ENCODE measurements around the gene LTBP2. TPM values are rescaled to one million over a fixed set of nuclear protein-coding genes. Genes with fewer than 3 reads are reported as not detected.
A peak's percentile ranks its signal among the peaks of the same experiment; 100 is the strongest.

Gene LTBP2
- total RNA-seq, 1 experiment from 2014 or later = 1.7 TPM

GRCh38 chr14:74528886-74529285 is 83.2 kb downstream of the LTBP2 start:
- in situ Hi-C loops (cut with HindIII; ENCODE audit: low pct_unique_long_range_greater_than_20kb, low sequenced_read_pairs) = no loop called here

DNA sequence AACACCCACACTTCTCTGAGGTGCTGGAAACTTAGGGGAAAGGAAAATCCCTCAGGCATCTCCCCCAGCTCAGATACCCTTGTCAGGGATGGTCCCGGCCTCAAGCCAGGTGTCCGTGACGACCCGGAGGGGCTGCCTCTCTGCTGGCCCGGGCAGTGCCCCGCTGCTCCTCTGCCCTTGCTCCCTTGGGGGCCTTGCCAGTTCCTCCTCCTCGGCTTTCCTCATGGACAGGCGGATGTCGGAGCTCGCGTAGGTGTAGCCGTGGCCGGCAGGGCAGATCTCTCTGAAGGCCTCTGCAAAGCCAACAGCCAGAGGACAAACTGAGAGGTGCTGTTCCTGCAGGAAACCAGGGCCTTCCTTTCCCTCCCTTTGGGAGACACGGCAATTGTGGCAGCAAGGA is 83.6 kb downstream of the LTBP2 start:
- no peak for DNase-seq (ENCODE audit: low read depth, low spot score)
- in situ Hi-C loops (cut with HindIII; ENCODE audit: low pct_unique_long_range_greater_than_20kb, low sequenced_read_pairs) = no loop called here

More at GRCh38 chr14:74528886-74529285, 83.2 kb downstream of the LTBP2 start:
- DNase-seq (ENCODE audit: low read depth, low spot score) = no peak

DNA sequence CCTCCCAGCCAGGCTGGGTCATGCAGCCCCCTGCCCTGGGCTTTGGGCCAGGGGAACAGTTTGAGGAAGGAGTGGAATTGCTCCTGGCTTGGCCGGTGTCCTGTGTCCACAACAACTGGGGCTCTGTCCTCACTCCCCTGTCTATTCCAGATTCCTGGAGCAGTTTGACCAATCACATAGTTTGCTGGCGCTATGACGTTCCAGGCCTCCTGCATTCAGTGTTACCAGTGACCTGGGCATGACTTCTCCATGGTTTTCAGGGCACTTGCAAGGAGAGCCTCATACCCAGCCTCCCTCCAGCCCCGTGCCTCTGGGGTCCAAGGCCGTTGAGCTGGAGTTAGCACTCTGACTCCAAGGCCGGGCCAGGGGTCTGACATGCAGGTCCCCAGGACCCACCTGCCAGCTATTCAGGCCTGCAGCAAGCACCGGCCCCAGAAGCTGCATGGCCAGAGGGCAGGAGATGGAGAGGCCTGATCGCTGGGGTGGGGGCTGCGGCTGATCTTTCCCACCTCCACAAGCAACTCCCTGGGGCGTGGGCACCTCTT is 84.2 kb downstream of the LTBP2 start:
- no peak for DNase-seq (ENCODE audit: low read depth, low spot score)

DNA sequence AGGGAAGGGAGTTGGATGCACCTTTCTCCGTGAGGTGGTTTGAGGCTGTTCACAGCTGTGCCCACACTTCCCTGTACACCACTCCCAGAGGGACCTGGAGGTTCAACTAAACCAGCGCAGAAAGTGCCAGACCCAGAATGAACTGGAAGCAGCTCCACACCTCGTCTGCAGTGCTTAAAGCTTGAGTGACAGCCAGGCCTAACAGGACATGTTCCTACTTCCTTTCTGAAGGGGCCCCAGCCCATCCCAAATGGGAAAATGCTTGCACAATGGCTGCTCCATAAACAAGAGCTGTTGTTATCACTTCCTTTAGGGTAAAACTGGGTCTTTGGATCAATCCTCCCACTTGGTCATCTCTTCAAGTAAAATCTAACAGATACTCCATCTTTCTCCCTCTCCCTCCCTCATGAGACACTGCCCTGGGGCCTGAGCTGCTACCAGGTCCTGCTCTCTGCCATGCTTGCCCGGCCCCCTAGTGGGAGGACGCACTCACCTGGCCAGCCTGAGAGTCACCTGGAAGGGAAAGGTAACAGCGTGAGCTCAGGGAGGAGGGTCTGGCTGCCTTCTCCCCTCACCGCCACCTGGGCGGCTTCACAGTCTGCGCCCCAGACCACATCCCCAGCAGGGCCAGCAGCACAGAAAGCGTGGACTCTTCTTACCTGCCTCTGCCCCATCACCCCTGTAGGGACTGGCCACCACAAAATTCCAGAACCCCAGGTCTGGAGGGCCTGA is 85.0 kb downstream of the LTBP2 start:
- in situ Hi-C loops (cut with HindIII; ENCODE audit: low pct_unique_long_range_greater_than_20kb, low sequenced_read_pairs) = no loop called here
- no peak for DNase-seq (ENCODE audit: low read depth, low spot score)

More for the DNA sequence above, 84.2 kb downstream of the LTBP2 start:
- in situ Hi-C loops (cut with HindIII; ENCODE audit: low pct_unique_long_range_greater_than_20kb, low sequenced_read_pairs) = no loop called here

GRCh38 chr14:74525361-74525851 is 86.6 kb downstream of the LTBP2 start:
- DNase-seq (ENCODE audit: low read depth, low spot score) = no peak

GRCh38 chr14:74524812-74525135 is 87.3 kb downstream of the LTBP2 start:
- DNase-seq (ENCODE audit: low read depth, low spot score) = no peak
- in situ Hi-C loops (cut with HindIII; ENCODE audit: low pct_unique_long_range_greater_than_20kb, low sequenced_read_pairs) = no loop called here

More at GRCh38 chr14:74525361-74525851, 86.6 kb downstream of the LTBP2 start:
- in situ Hi-C loops (cut with HindIII; ENCODE audit: low pct_unique_long_range_greater_than_20kb, low sequenced_read_pairs) = no loop called here

DNA sequence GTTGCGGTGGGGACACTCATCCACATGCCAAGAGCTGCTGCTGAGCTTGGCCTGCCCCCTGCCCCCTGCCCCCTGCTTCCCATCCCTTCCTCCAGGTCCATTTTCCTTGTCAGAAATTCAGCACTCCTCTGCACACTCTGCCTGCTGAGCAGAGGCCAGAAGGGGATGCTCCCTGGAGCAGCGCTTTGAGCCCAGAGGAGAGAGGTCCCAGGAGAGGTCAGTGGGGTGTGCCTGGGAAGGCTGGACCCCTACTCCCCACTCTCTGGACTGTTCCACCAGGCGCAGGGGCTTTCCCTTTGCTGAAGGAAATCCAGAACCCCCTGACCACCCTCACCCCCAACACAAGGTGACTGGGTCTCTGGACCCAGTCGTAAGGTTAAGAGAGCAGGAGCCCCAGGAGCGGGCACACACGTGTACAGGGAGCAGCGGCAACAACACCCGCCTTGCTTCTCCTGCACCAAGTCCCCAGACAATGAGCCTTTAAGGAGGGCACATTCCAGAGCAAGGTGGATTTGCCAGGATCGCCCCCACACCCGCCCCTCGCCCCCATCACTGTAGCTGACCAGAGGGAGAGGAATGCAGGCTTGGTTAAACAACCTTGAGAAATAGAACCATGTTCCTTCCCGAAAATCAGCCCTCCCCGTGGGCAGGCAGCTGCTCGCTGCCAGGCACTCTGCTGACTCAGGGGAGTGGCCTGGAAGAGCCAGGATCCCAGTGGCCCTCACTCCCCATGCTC is 87.8 kb downstream of the LTBP2 start:
- in situ Hi-C loops (cut with HindIII; ENCODE audit: low pct_unique_long_range_greater_than_20kb, low sequenced_read_pairs) = no loop called here
- DNase-seq (ENCODE audit: low read depth, low spot score) = no peak

- in situ Hi-C loops (cut with HindIII; ENCODE audit: low pct_unique_long_range_greater_than_20kb, low sequenced_read_pairs) = no loop called here
- DNase-seq (ENCODE audit: low read depth, low spot score) = no peak
Observed at GRCh38 chr14:74522740-74523139, 89.3 kb downstream of the LTBP2 start.

- in situ Hi-C loops (cut with HindIII; ENCODE audit: low pct_unique_long_range_greater_than_20kb, low sequenced_read_pairs) = no loop called here
- DNase-seq (ENCODE audit: low read depth, low spot score) = no peak
Observed at GRCh38 chr14:74521756-74522155, 90.3 kb downstream of the LTBP2 start.

DNA sequence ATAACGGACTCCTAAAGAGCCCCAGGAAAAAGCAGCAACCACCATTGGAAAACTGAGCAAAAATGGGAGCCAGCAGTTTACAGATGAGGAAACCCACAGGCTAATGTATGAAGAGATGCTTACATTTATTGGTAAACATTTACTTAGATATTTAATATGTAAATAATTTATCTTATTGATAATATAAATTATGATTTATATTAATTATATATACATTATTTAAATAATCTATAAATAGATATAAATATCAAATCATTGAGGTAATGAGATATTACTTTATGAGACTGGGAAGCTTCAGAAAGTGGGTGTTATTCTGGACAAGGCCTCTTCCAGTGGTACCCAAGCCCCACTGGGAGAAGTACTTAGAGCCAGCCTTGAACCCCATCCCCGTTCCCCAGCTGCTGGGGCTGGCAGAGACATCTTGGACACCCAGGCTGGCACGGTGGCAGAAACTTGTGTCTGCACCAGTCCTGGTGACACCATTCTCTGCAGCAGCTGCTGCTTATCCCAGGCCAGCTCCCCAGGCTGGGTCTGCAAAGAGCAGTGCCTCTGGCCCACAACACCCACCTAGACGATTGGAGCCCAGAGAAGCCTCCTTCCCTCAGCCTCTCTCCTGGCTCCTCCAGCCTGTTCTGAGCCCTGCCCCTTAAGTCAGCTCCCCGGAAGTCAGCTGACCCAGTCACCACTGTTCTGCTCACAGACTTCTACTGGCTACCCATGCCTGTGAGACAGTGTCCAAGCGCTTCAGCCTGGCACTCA is 92.5 kb downstream of the LTBP2 start:
- DNase-seq (ENCODE audit: low read depth, low spot score) = peak; percentile 49
- in situ Hi-C loops (cut with HindIII; ENCODE audit: low pct_unique_long_range_greater_than_20kb, low sequenced_read_pairs) = no loop called here

DNA sequence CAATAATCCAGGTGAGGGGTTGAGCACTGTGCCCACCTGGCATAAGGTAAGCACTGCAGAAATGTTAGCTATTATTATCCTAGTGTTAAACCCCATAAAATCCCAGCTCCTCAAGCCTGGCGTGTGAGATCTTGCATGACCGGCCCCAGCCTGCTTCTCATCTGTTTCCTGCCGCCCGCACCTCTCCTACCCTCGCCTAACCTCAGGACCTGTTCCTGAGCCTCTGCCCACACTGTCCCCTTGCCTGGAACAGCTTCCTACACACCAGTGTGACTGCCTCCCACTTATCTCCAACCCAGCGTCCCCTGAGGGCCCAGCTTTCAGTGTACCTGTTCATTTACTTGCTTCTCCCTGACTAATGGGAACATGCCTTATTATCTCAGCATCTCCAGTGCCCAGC is 93.8 kb downstream of the LTBP2 start:
- DNase-seq (ENCODE audit: low read depth, low spot score) = no peak
- in situ Hi-C loops (cut with HindIII; ENCODE audit: low pct_unique_long_range_greater_than_20kb, low sequenced_read_pairs) = no loop called here

DNA sequence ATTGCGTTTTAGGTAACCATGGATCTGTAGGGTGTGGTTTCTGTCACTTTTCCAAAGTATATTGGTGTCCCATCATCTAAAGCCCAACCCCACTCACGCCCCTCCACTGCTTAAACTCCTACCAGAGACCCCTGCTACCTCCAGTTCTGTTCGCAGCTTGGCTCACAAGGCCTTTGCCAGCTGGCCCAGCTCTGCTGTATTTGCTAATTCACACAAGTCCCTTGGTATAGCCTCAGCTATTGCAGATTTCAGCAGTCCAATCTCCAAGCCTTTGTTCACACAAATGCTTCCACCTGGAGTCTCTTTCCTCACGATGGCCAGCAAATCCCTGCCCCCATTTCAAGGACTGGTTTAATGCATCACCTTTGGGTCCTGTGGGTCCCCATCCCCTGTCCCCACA is 94.3 kb downstream of the LTBP2 start:
- in situ Hi-C loops (cut with HindIII; ENCODE audit: low pct_unique_long_range_greater_than_20kb, low sequenced_read_pairs) = no loop called here
- no peak for DNase-seq (ENCODE audit: low read depth, low spot score)

DNA sequence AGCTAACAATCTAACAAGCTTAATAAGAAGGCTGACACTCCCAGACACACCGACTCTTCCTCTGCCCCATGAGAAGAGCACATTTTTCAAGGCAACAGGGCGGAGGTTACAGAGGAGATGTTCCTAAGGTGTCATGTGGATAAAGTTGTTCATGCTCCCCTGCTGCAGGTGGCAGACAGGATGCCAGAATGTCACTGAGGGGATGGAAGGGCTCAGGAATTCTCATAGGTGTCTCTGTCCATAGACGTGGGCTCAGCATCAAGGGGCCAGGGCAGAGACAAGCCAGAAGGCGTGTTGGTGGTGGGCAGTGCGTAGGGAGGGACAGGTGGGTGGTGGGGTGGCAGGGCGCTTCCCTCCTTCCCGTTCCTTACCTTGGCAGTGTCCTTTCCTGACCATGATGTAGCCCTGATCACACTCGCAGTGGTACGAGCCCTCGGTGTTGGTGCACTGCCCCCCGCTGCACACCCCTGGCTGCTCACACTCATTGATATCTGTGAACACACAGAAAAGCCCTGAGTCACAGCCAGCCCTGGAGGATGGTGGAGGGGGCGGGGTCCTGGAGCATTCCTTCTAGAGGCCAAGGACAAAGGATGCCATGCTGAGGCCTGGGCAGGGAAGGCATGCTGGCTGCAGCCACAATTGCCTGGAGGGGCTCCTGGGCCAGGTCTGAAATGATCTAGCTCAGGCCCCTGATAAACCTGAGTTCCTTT is 95.4 kb downstream of the LTBP2 start:
- DNase-seq (ENCODE audit: low read depth, low spot score) = no peak
- in situ Hi-C loops (cut with HindIII; ENCODE audit: low pct_unique_long_range_greater_than_20kb, low sequenced_read_pairs) = no loop called here

DNA sequence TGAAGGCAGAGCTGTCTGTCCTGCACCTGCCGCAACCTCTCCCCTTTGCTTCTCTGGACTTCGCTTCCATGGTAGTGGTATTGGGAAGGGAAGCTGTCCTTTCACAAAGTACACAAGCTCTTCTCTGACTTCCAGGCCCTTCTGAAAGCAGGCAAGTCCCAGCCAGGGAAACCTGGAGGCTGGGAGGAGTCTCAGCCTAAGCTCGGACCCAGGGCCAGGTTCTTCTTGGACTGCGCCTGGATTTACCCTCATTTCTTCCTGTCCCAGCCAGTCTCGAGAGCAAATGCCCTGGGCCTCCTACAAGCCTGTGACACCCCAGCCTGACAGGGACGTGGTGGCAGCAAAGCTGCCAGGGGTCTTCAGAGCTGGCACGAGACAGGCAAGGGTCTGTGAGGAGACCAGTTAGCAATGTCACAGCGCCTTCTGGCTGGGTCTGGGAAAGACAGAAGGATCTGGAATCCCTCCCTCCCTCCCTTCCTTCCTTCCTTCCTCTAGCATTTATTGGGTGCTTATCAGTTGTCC is 96.1 kb downstream of the LTBP2 start:
- in situ Hi-C loops (cut with HindIII; ENCODE audit: low pct_unique_long_range_greater_than_20kb, low sequenced_read_pairs) = no loop called here
- DNase-seq (ENCODE audit: low read depth, low spot score) = no peak

DNA sequence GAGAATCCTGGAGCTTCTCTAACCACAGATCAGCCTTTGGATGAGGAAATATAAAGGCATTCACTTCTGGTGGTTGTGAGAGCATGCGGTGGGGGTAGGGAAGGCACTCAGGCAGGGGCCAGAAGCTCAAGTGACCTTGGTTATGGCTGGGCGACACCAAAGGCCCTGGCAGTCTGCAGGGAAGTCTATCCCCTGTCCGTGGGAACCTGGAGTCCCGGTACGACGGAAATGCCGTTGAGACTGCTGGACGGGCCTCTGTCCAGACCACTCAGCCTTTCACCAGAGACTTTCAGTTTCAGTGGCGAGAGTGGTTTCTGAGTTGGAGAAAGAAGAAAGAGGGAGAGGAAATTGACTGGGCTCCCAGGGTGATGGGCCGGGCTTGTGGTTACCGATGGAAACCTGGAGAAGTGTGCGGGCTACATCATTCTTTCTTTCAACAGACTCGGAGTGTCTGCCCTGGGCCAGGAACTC is 97.5 kb downstream of the LTBP2 start:
- no peak for DNase-seq (ENCODE audit: low read depth, low spot score)

DNA sequence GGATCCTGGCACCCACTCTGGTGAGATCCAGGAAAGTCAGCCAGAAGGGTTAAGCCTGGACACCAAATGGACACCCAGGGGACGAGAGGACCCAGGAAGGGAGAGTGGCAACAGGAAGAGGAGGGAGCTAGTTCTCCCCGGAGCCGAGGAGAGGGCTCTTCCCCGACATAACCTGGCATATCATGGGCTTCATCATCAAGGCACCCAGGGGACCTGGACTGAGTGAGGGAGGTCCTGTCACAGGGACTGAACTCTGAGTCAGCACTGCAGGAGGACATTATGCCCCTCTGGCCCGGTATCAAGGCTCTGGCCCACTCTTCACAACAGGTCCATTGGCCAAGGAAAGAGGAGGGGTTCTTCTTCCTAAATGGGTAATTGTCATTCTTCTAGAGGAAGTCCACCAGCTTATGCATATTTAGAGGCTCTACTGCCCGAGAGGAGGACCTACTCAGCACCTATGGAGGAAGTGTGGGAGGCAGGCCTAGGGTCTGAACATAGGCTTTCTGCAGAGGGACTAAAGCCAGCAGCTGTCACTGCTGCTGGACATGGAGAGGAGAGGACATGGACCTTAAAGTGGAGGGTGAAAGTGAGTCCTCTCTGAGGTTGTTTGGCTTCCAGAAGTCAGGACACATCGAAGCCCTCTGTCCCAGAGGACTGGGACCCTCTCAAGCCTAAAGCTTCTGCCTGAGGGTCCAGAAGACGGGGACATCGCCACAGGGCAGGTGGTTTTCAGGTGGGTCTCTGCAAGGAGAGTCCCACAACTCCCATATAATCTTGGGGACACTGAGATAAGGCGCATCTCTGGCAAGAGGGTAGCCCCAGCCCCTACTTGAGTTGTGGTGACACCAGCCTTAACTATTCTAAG is 99.8 kb downstream of the LTBP2 start:
- in situ Hi-C loops (cut with HindIII; ENCODE audit: low pct_unique_long_range_greater_than_20kb, low sequenced_read_pairs) = no loop called here
- no peak for DNase-seq (ENCODE audit: low read depth, low spot score)

More for the DNA sequence above, 97.5 kb downstream of the LTBP2 start:
- in situ Hi-C loops (cut with HindIII; ENCODE audit: low pct_unique_long_range_greater_than_20kb, low sequenced_read_pairs) = no loop called here
